Suprapubic skin (tissue), 3 donors: Measurements from ENCODE around the gene TTLL7.

Experiments used
- EP300 ChIP-seq: sonication (generic); formaldehyde crosslinking; IDR thresholded peaks from one replicate; pipeline ENCODE4 v1.6.1; 2017; ENCODE audit warnings: antibody characterized with exemption
- POLR2A ChIP-seq, 2 donors: fragments of 450-650 bp; IDR thresholded peaks; one replicate each; pipeline ENCODE4 v1.6.1; 2017; ENCODE audit warnings: antibody characterized with exemption in 2 of 2, mild to moderate bottlenecking in 2 of 2, moderate library complexity in 2 of 2
- TF ChIP-seq, protein P1 (sequence below), 2 donors: fragments of 200-600 bp in 1 of 2; fragments of 450-650 bp in 1 of 2; sonication (generic) in 1 of 2; IDR thresholded peaks; one replicate each; pipeline ENCODE4 v1.5.1; 2016 to 2019; ENCODE audit warnings: antibody characterized with exemption in 2 of 2, mild to moderate bottlenecking in 1 of 2, moderate library complexity in 1 of 2

GRCh38 chr1:84000196-84000885 lies 1.4 kb upstream of the TTLL7 start:
- TF ChIP-seq EP300 (no peak), POLR2A (IDR thresholded peaks at IDR 0.05) (no peak)
- TF ChIP-seq, protein P1, sequence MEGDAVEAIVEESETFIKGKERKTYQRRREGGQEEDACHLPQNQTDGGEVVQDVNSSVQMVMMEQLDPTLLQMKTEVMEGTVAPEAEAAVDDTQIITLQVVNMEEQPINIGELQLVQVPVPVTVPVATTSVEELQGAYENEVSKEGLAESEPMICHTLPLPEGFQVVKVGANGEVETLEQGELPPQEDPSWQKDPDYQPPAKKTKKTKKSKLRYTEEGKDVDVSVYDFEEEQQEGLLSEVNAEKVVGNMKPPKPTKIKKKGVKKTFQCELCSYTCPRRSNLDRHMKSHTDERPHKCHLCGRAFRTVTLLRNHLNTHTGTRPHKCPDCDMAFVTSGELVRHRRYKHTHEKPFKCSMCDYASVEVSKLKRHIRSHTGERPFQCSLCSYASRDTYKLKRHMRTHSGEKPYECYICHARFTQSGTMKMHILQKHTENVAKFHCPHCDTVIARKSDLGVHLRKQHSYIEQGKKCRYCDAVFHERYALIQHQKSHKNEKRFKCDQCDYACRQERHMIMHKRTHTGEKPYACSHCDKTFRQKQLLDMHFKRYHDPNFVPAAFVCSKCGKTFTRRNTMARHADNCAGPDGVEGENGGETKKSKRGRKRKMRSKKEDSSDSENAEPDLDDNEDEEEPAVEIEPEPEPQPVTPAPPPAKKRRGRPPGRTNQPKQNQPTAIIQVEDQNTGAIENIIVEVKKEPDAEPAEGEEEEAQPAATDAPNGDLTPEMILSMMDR (IDR thresholded peaks at IDR 0.05) = no peak
